Mesothelial cell of epicardium (in vitro differentiated cells): ENCODE measurements around the gene ZNF74. TPM values are rescaled to one million over a fixed set of nuclear protein-coding genes. Genes with fewer than 3 reads are reported as not detected.

Experiments used
- DNase-seq, 2 experiments: peaks; one replicate each; pipeline ENCODE4 v3.0.0; 2021; ENCODE audit warnings: low spot score in 2 of 2; ENCODE audit not compliant: unreplicated experiment in 2 of 2
- H3K27ac Mint-ChIP-seq: 2 replicates; pipeline ENCODE4 v1.8.0; 2021; ENCODE audit warnings: mixed read lengths
- H3K27me3 Mint-ChIP-seq: 2 replicates; pipeline ENCODE4 v1.8.0; 2021; ENCODE audit warnings: low read depth, mixed read lengths
- H3K36me3 Mint-ChIP-seq: 2 replicates; pipeline ENCODE4 v1.8.0; 2021; ENCODE audit warnings: mixed read lengths
- H3K4me1 Mint-ChIP-seq: 2 replicates; pipeline ENCODE4 v1.8.0; 2021; ENCODE audit warnings: mixed read lengths
- H3K4me3 Mint-ChIP-seq: 2 replicates; pipeline ENCODE4 v1.8.0; 2021; ENCODE audit warnings: mild to moderate bottlenecking, moderate library complexity, mixed read lengths
- H3K9me3 Mint-ChIP-seq: 2 replicates; pipeline ENCODE4 v1.8.0; 2021; ENCODE audit warnings: mixed read lengths
- total RNA-seq: library from RNA; stranded (reverse); gene quantifications from 3 replicates; pipeline ENCODE4 v1.2.1, GENCODE V29; 2021
- TF ChIP-seq, protein P1 (sequence below): fragments of 200-600 bp; sonication (generic); IDR thresholded peaks from one replicate; pipeline ENCODE4 v1.5.0; 2021; ENCODE audit warnings: antibody characterized with exemption; ENCODE audit not compliant: unreplicated experiment

ZNF74 gene
- total RNA-seq, 1 donor from 2014 or later: 38.3 TPM

GRCh38 chr22:20435436-20436306 lies 41.7 kb downstream of the ZNF74 start:
- DNase-seq: no peak
- H3K27me3 Mint-ChIP-seq: peaks cover 10% of the 10 kb centered on the region
- peaks cover 33% of the 10 kb centered on the region for H3K4me1 Mint-ChIP-seq
- no peaks in the 10 kb centered on the region for H3K9me3 Mint-ChIP-seq
- TF ChIP-seq, protein P1, sequence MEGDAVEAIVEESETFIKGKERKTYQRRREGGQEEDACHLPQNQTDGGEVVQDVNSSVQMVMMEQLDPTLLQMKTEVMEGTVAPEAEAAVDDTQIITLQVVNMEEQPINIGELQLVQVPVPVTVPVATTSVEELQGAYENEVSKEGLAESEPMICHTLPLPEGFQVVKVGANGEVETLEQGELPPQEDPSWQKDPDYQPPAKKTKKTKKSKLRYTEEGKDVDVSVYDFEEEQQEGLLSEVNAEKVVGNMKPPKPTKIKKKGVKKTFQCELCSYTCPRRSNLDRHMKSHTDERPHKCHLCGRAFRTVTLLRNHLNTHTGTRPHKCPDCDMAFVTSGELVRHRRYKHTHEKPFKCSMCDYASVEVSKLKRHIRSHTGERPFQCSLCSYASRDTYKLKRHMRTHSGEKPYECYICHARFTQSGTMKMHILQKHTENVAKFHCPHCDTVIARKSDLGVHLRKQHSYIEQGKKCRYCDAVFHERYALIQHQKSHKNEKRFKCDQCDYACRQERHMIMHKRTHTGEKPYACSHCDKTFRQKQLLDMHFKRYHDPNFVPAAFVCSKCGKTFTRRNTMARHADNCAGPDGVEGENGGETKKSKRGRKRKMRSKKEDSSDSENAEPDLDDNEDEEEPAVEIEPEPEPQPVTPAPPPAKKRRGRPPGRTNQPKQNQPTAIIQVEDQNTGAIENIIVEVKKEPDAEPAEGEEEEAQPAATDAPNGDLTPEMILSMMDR: no peak
- peaks cover 3% of the 10 kb centered on the region for H3K36me3 Mint-ChIP-seq
- H3K27ac Mint-ChIP-seq: peak overlapping the region; percentile 48
- H3K4me3 Mint-ChIP-seq: peak overlapping the region; percentile 62

GRCh38 chr22:20436307-20436767 lies 42.4 kb downstream of the ZNF74 start:
- H3K4me3 Mint-ChIP-seq: peak overlapping the region; percentile 95
- H3K27ac Mint-ChIP-seq: peak overlapping the region; percentile 5
- H3K4me1 Mint-ChIP-seq: peaks cover 31% of the 10 kb centered on the region
- H3K27me3 Mint-ChIP-seq: peaks cover 8% of the 10 kb centered on the region
- H3K9me3 Mint-ChIP-seq: no peaks in the 10 kb centered on the region
- TF ChIP-seq, protein P1: no peak
- DNase-seq: peak; percentile 62 to 79
- peaks cover 3% of the 10 kb centered on the region for H3K36me3 Mint-ChIP-seq

GRCh38 chr22:20436768-20437612 lies 43.0 kb downstream of the ZNF74 start:
- Mint-ChIP-seq H3K9me3 (no peaks in the 10 kb centered on the region), H3K4me1 (peaks cover 28% of the 10 kb centered on the region), H3K4me3 (peak overlapping the region; percentile 95), H3K27me3 (peaks cover 4% of the 10 kb centered on the region), H3K27ac (peak overlapping the region; percentile 97), H3K36me3 (peaks cover 3% of the 10 kb centered on the region)
- TF ChIP-seq, protein P1: no peak
- no peak for DNase-seq

- TF ChIP-seq, protein P1: no peak
- peaks cover 26% of the 10 kb centered on the region for H3K4me1 Mint-ChIP-seq
- peak within 1 kb of the TSS; percentile 97 for H3K27ac Mint-ChIP-seq
- peak within 1 kb of the TSS; percentile 95 for H3K4me3 Mint-ChIP-seq
- H3K9me3 Mint-ChIP-seq: no peaks in the 10 kb centered on the region
- no peaks in the 10 kb centered on the region for H3K27me3 Mint-ChIP-seq
- peak; percentile 68 to 82 for DNase-seq
- peaks cover 6% of the 10 kb centered on the region for H3K36me3 Mint-ChIP-seq
Measured at GRCh38 chr22:20437613-20438426, 43.9 kb downstream of the ZNF74 start, which contains the start of gene SCARF2. TSS of gene SCARF2 (minus strand) at chr22:20437825. CDS start at chr22:20437754, 71 bp downstream.

DNA sequence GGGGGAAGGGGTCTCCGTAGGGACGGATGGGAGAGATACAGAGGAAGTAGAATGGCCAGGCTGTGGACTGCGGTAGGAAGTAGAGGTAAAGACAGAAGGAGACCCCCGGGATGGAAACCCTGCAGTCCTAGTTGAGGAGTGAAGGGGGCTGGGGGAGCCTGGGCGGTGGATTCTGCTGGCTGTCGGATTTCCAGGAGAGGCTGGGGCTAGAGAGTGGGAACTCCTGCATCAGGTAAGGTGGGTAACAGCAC lies 44.4 kb downstream of the ZNF74 start:
- TF ChIP-seq, protein P1: no peak
- H3K4me3 Mint-ChIP-seq: peak overlapping the region; percentile 74
- peak overlapping the region; percentile 81 for H3K27ac Mint-ChIP-seq
- peaks cover 26% of the 10 kb centered on the region for H3K4me1 Mint-ChIP-seq
- DNase-seq: no peak
- H3K36me3 Mint-ChIP-seq: peaks cover 10% of the 10 kb centered on the region
- no peaks in the 10 kb centered on the region for H3K27me3 Mint-ChIP-seq
- H3K9me3 Mint-ChIP-seq: no peaks in the 10 kb centered on the region
